ENCODE measurements around the gene FILIP1.

The FILIP1 gene

GRCh38 chr6:75403563-75404080, 90.0 kb downstream of the FILIP1 start:
- DNase-seq (ENCODE audit: low read depth, low spot score) = no peak
- no peak overlapping the region for H3K4me3 ChIP-seq (ENCODE audit: low read depth, low read length)
- no peak for TF ChIP-seq CTCF (IDR thresholded peaks at IDR 0.05; ENCODE audit: insufficient read depth, low read length, missing control alignments)
- ChIA-PET CTCF (interaction anchor here (1.9 kb wide), 1 partner anchor 106 kb away, joined by 5 read pairs; no protein-coding TSS in a partner anchor), POLR2A (no interaction called here)

GRCh38 chr6:75402296-75402695, 91.3 kb downstream of the FILIP1 start:
- no peak for TF ChIP-seq CTCF (IDR thresholded peaks at IDR 0.05; ENCODE audit: insufficient read depth, low read length, missing control alignments)
- ChIA-PET POLR2A (no interaction called here), CTCF (interaction anchor here (1.1 kb wide), 1 partner anchor 12 kb away, joined by 3 read pairs; no protein-coding TSS in a partner anchor)
- H3K4me3 ChIP-seq (ENCODE audit: low read depth, low read length) = no peak overlapping the region
- DNase-seq (ENCODE audit: low read depth, low spot score) = no peak

GRCh38 chr6:75397656-75398465, 95.7 kb downstream of the FILIP1 start:
- no peak overlapping the region for H3K4me3 ChIP-seq (ENCODE audit: low read depth, low read length)
- ChIA-PET POLR2A (no interaction called here), CTCF (no interaction called here)
- no peak for DNase-seq (ENCODE audit: low read depth, low spot score)
- TF ChIP-seq CTCF (IDR thresholded peaks at IDR 0.05; ENCODE audit: insufficient read depth, low read length, missing control alignments) = no peak

GRCh38 chr6:75397171-75397570, 96.4 kb downstream of the FILIP1 start:
- ChIA-PET POLR2A (no interaction called here), CTCF (no interaction called here)
- H3K4me3 ChIP-seq (ENCODE audit: low read depth, low read length) = no peak overlapping the region
- no peak for DNase-seq (ENCODE audit: low read depth, low spot score)
- TF ChIP-seq CTCF (IDR thresholded peaks at IDR 0.05; ENCODE audit: insufficient read depth, low read length, missing control alignments) = no peak

- no peak for DNase-seq (ENCODE audit: low read depth, low spot score)
- no peak overlapping the region for H3K4me3 ChIP-seq (ENCODE audit: low read depth, low read length)
- TF ChIP-seq CTCF (IDR thresholded peaks at IDR 0.05; ENCODE audit: insufficient read depth, low read length, missing control alignments) = no peak
- ChIA-PET POLR2A (no interaction called here), CTCF (no interaction called here)
Observed at GRCh38 chr6:75396005-75396800, 97.4 kb downstream of the FILIP1 start.

GRCh38 chr6:75393806-75394205, 99.8 kb downstream of the FILIP1 start:
- DNase-seq (ENCODE audit: low read depth, low spot score) = no peak
- H3K4me3 ChIP-seq (ENCODE audit: low read depth, low read length) = no peak overlapping the region
- TF ChIP-seq CTCF (IDR thresholded peaks at IDR 0.05; ENCODE audit: insufficient read depth, low read length, missing control alignments) = no peak
- POLR2A ChIA-PET = no interaction called here
- CTCF ChIA-PET = no interaction called here

All from AG04449 (cell line).